Transverse colon (tissue), 4 donors: ENCODE measurements around the gene ZNF343. TPM values are rescaled to one million over a fixed set of nuclear protein-coding genes. Genes with fewer than 3 reads are reported as not detected.

Source experiments
- DNase-seq: peaks from one replicate; pipeline ENCODE4 v3.0.0-alpha.2; 2019
- H3K27ac ChIP-seq, 4 donors: fragments of 200-600 bp; sonication (generic); 2 replicates each; pipeline ENCODE4 v1.5.1; 2016 to 2018; ENCODE audit warnings: inconsistent platforms in 4 of 4
- H3K27me3 ChIP-seq: fragments of 200-600 bp; sonication (generic); 2 replicates; pipeline ENCODE4 v1.5.1; 2017; ENCODE audit warnings: inconsistent platforms
- H3K36me3 ChIP-seq, 4 donors: fragments of 200-600 bp; sonication (generic); 2 replicates each; pipeline ENCODE4 v1.5.1; 2017 to 2019; ENCODE audit warnings: inconsistent platforms in 4 of 4
- H3K4me1 ChIP-seq, 4 donors: fragments of 200-600 bp; sonication (generic); 2 replicates each; pipeline ENCODE4 v1.5.1; 2017 to 2020; ENCODE audit warnings: inconsistent platforms in 4 of 4
- H3K4me3 ChIP-seq, 4 donors: fragments of 200-600 bp; sonication (generic); 1 replicate in 1 of 4; 2 replicates in 3 of 4; pipeline versions ENCODE4 v1.5.1 to v1.6.1; 2017 to 2019; ENCODE audit warnings: inconsistent platforms in 4 of 4
- H3K9me3 ChIP-seq, 2 donors: fragments of 200-600 bp; sonication (generic); 2 replicates each; pipeline ENCODE4 v1.5.1; 2017 to 2019; ENCODE audit warnings: inconsistent platforms in 2 of 2
- EP300 ChIP-seq: sonication (generic); formaldehyde crosslinking; IDR thresholded peaks from one replicate; pipeline ENCODE4 v1.6.1; 2017; ENCODE audit warnings: antibody characterized with exemption, low read depth
- POLR2A ChIP-seq: fragments of 450-650 bp; IDR thresholded peaks from one replicate; pipeline ENCODE4 v1.6.1; 2016; ENCODE audit warnings: antibody characterized with exemption, mild to moderate bottlenecking, moderate library complexity
- POLR2AphosphoS5 ChIP-seq, 3 donors: sonication (generic); formaldehyde crosslinking; IDR thresholded peaks; one replicate each; pipeline ENCODE4 v1.6.1; 2016; ENCODE audit warnings: antibody characterized with exemption in 3 of 3
- WGBS, 2 donors: methylation state at CpG; one replicate each; pipeline ENCODE4 v1.1.5; 2018; ENCODE audit warnings: low coverage in 1 of 2; 5-methylcytosine and 5-hydroxymethylcytosine counted together
- in situ Hi-C, 4 donors: fragments of 200-750 bp; cut with MboI; loops; one replicate each; pipeline versions ENCODE4 v1.15.0 to v1.15.1; 2017; ENCODE audit warnings: low sequenced_read_pairs in 3 of 4, low pct_ligation_motif_present in 1 of 4, low pct_unique_long_range_greater_than_20kb in 1 of 4
- intact Hi-C: fragments of 100-400 bp; cut with DNase I; formaldehyde crosslinking; loops from one replicate; pipeline ENCODE4 v1.15.1; 2023; ENCODE audit warnings: low total_unique reads
- total RNA-seq, 4 donors: library from RNA; depleted of rRNA; stranded (reverse); fragments of >200 nt; gene quantifications; one replicate each; pipeline ENCODE4 v1.1.0, GENCODE V29; 2016
- TF ChIP-seq, protein P1 (sequence below), 5 experiments: fragments of 200-600 bp in 3 of 5; fragments of 450-650 bp in 2 of 5; sonication (generic) in 3 of 5; IDR thresholded peaks; 1 replicate in 2 of 5; 2 replicates in 3 of 5; pipeline ENCODE4 v1.5.1; 2016 to 2017; ENCODE audit warnings: antibody characterized with exemption in 5 of 5, inconsistent platforms in 3 of 5, mild to moderate bottlenecking in 2 of 5, moderate library complexity in 1 of 5

ZNF343 gene
- total RNA-seq, 4 donors from 2014 or later, result 2.4 to 9.8 (median 6.1) TPM

DNA sequence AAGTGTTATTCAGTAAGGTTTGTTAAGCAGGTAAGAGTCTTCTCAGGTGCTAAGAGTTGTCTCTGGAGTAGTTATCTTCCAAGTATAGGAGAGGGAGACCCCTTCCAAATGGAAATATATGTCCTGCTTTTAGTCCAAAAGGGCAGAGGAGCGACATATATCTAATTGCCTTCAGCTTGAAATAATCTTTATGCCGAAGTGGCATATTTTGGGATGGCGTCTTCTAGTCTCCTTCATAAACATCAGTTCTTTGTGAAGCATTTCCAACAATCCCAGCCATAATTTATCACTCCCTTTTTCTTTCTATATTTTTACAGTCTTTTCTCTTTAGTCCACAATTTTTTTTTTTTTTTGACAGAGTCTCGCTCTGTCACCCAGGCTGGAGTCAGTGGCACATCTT is 33.6 kb upstream of the ZNF343 start:
- Histone ChIP-seq H3K4me3 (no peak overlapping the region), H3K27me3 (peaks cover 9% of the 10 kb centered on the region), H3K36me3 (no peaks in the 10 kb centered on the region), H3K9me3 (no peaks in the 10 kb centered on the region), H3K4me1 (no peaks in the 10 kb centered on the region), H3K27ac (no peak overlapping the region)
- DNase-seq, result no peak
- intact Hi-C loops, result no loop called here
- TF ChIP-seq EP300 (no peak), POLR2A (no peak), POLR2AphosphoS5 (IDR thresholded peaks at IDR 0.05) (no peak)
- TF ChIP-seq, protein P1, sequence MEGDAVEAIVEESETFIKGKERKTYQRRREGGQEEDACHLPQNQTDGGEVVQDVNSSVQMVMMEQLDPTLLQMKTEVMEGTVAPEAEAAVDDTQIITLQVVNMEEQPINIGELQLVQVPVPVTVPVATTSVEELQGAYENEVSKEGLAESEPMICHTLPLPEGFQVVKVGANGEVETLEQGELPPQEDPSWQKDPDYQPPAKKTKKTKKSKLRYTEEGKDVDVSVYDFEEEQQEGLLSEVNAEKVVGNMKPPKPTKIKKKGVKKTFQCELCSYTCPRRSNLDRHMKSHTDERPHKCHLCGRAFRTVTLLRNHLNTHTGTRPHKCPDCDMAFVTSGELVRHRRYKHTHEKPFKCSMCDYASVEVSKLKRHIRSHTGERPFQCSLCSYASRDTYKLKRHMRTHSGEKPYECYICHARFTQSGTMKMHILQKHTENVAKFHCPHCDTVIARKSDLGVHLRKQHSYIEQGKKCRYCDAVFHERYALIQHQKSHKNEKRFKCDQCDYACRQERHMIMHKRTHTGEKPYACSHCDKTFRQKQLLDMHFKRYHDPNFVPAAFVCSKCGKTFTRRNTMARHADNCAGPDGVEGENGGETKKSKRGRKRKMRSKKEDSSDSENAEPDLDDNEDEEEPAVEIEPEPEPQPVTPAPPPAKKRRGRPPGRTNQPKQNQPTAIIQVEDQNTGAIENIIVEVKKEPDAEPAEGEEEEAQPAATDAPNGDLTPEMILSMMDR (IDR thresholded peaks at IDR 0.05), result no peak
- 90 to 91% methylated on average over 2 to 4 of the region's 4 CpGs for WGBS, 2 donors
- in situ Hi-C loops, result no loop called here

DNA sequence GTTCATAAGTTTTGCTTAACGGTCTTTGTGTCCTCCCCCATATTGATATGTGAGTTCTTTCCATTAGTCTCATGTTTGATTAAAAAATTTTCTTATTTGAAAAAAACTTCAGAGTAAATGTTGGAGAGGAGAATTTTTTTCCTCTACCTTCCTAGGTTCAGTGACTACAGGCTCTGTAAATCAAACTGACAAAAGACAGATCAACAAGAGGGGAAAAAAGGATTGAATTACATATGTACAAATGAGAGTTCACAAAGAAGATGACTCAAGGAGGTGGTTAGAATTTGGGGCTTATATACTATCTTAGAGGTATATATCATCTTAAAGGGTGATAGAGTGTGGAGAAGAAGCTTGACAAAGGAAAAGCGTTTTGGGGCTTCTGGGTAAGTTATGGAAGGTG is 33.2 kb upstream of the ZNF343 start:
- intact Hi-C loops, result no loop called here
- H3K27me3 ChIP-seq, result peaks cover 9% of the 10 kb centered on the region
- in situ Hi-C loops, result no loop called here
- H3K36me3 ChIP-seq, result no peaks in the 10 kb centered on the region
- 81 to 85% methylated on average over 2 of the region's 2 CpGs for WGBS, 2 donors
- no peaks in the 10 kb centered on the region for H3K9me3 ChIP-seq
- no peaks in the 10 kb centered on the region for H3K4me1 ChIP-seq
- no peak for DNase-seq
- TF ChIP-seq, protein P1 (IDR thresholded peaks at IDR 0.05), result no peak
- TF ChIP-seq POLR2AphosphoS5 (IDR thresholded peaks at IDR 0.05) (no peak), EP300 (no peak), POLR2A (no peak)
- no peak overlapping the region for H3K4me3 ChIP-seq
- no peak overlapping the region for H3K27ac ChIP-seq

DNA sequence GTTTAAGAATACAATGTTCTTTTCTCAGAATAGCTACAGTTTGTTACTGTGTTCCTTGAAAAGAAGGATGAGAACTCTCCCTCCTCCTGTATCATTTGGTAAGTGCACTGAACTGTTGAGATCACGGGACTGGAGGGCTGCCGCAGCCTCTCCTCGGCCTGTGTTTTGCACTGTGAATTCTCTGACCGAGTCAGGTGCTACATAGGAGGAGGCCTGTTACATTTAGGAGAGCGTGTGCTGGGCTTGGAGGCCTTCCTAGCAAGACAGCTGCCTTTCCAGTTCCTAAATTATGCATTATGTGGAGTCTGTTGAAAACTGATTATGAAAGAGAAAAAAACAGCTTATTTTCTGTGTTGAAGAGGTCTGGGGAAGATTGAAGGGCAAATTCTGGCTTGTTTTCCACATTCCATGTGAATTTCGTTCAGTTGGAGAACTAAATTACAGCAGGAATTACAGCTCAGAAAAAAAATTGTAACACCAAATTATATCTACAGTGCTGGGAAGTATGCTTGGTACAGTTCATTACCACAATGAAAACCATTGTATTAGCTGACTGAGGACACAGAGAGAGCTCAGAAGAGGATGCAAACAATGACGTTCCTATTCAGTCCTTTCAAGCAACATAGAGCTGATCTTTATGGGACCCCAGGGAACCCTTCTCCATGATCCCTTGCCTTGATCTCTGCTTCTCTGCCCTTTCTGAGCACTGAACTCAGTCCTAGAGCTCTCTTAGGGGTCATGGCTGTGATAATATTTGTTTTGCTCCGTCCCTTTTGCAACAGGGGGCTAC is 30.4 kb upstream of the ZNF343 start:
- no peaks in the 10 kb centered on the region for H3K4me1 ChIP-seq
- TF ChIP-seq, protein P1 (IDR thresholded peaks at IDR 0.05), result no peak
- no peak for TF ChIP-seq EP300
- no peak for TF ChIP-seq POLR2AphosphoS5 (IDR thresholded peaks at IDR 0.05)
- TF ChIP-seq POLR2A, result no peak
- H3K27me3 ChIP-seq, result peaks cover 20% of the 10 kb centered on the region
- no peaks in the 10 kb centered on the region for H3K9me3 ChIP-seq
- 59 to 70% methylated on average over 7 to 8 of the region's 8 CpGs for WGBS, 2 donors
- H3K4me3 ChIP-seq, result no peak overlapping the region
- no peak for DNase-seq
- no peaks in the 10 kb centered on the region for H3K36me3 ChIP-seq
- no peak overlapping the region for H3K27ac ChIP-seq
- in situ Hi-C loops, result no loop called here
- intact Hi-C loops, result loop anchor here (10.0 kb wide), 1 partner anchor 106 kb away; no protein-coding TSS in a partner anchor

DNA sequence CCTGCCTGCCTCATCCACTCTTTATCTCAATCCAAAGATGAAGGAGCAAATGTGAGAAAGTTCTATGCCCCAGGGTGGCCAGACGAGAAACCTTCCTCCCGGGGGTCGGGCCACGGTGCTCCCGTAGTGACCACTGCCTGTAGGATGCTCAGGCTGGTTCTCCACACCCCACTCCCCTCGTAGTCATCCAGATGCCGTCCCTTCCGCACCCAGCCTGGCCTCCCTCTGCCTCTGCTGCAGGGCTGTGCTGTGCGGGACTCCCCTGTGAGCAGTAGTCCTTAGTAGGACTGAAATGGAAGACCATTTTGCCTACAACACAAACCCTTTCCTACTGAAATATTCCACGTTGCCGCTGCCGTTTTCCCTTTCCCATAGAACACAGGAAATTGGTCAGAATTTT is 29.6 kb upstream of the ZNF343 start:
- intact Hi-C loops, result loop anchor here (10.0 kb wide), 1 partner anchor 106 kb away; no protein-coding TSS in a partner anchor
- H3K4me1 ChIP-seq, result no peaks in the 10 kb centered on the region
- H3K36me3 ChIP-seq, result no peaks in the 10 kb centered on the region
- peaks cover 25% of the 10 kb centered on the region for H3K27me3 ChIP-seq
- 53 to 85% methylated on average over 6 to 12 of the region's 12 CpGs for WGBS, 2 donors
- no peak overlapping the region for H3K27ac ChIP-seq
- in situ Hi-C loops, result no loop called here
- DNase-seq, result no peak
- no peak overlapping the region for H3K4me3 ChIP-seq
- TF ChIP-seq, protein P1 (IDR thresholded peaks at IDR 0.05), result no peak
- no peak for TF ChIP-seq POLR2A
- TF ChIP-seq EP300, result no peak
- no peaks in the 10 kb centered on the region for H3K9me3 ChIP-seq
